NCI-H1048 (cell line): ENCODE data around the gene TSPYL4.

Experiments
- DNase-seq: peaks from one replicate; lab custom pipeline; 2025; lab: John Stamatoyannopoulos, UW

TSPYL4 gene

GRCh38 chr6:116268589-116269293, 14.9 kb upstream of the TSPYL4 start:
- DNase-seq: no peak

- DNase-seq: no peak
These were observed 14.1 kb upstream of the TSPYL4 start for GRCh38 chr6:116267836-116268588.

- no peak for DNase-seq
These were observed 12.9 kb upstream of the TSPYL4 start for GRCh38 chr6:116266803-116267202.

GRCh38 chr6:116265041-116265829, 11.4 kb upstream of the TSPYL4 start:
- DNase-seq: no peak

- DNase-seq: no peak
These were observed 9.5 kb upstream of the TSPYL4 start for GRCh38 chr6:116263353-116263752.

- no peak for DNase-seq
These were observed 4.6 kb upstream of the TSPYL4 start for GRCh38 chr6:116258520-116258919.

- no peak for DNase-seq
These were observed 2.8 kb upstream of the TSPYL4 start for GRCh38 chr6:116256694-116257093.

GRCh38 chr6:116255246-116255800, 1.4 kb upstream of the TSPYL4 start:
- no peak for DNase-seq

- no peak for DNase-seq
These were observed 602 bp upstream of the TSPYL4 start for GRCh38 chr6:116254297-116255056.

GRCh38 chr6:116253188-116253504, 729 bp downstream of the TSPYL4 start:
- DNase-seq: no peak

GRCh38 chr6:116251568-116252384, 2.1 kb downstream of the TSPYL4 start:
- DNase-seq: no peak

- DNase-seq: no peak
These were observed 5.3 kb downstream of the TSPYL4 start for GRCh38 chr6:116248577-116248976.

GRCh38 chr6:116247285-116247684, 6.6 kb downstream of the TSPYL4 start:
- no peak for DNase-seq

GRCh38 chr6:116246089-116246488, 7.8 kb downstream of the TSPYL4 start:
- DNase-seq: no peak

- DNase-seq: no peak
These were observed 9.6 kb downstream of the TSPYL4 start for GRCh38 chr6:116244284-116244683.

GRCh38 chr6:116239856-116240255, 14.0 kb downstream of the TSPYL4 start:
- no peak for DNase-seq

- DNase-seq: no peak
These were observed 14.6 kb downstream of the TSPYL4 start for GRCh38 chr6:116239256-116239655.

- no peak for DNase-seq
These were observed 15.8 kb downstream of the TSPYL4 start for GRCh38 chr6:116238083-116238482.

- DNase-seq: no peak
These were observed 19.2 kb downstream of the TSPYL4 start for GRCh38 chr6:116234689-116235088.

GRCh38 chr6:116229287-116229913, 24.5 kb downstream of the TSPYL4 start:
- no peak for DNase-seq

- DNase-seq: no peak
These were observed 30.5 kb downstream of the TSPYL4 start for GRCh38 chr6:116223355-116223754.
